NB4 (cell line): ENCODE measurements around the gene RAD52.

Experiments
- DNase-seq: peaks from one replicate; pipeline ENCODE4 v3.0.0; 2010; ENCODE audit warnings: low read depth
- H3K4me3 ChIP-seq: one replicate; pipeline ENCODE4 v1.5.1; 2011; ENCODE audit warnings: mild to moderate bottlenecking, low read depth, low read length, moderate library complexity
- CTCF ChIP-seq: IDR thresholded peaks from one replicate; pipeline ENCODE4 v1.5.1; 2012; ENCODE audit warnings: low read depth, low read length
- MAX ChIP-seq: IDR thresholded peaks from 2 replicates; pipeline ENCODE4 v1.6.1; 2011; ENCODE audit warnings: low read depth, low read length
- MYC ChIP-seq: IDR thresholded peaks from 2 replicates; pipeline ENCODE4 v1.6.1; 2011; ENCODE audit warnings: low read depth, low read length
- POLR2A ChIP-seq: IDR thresholded peaks from 2 replicates; pipeline ENCODE4 v1.6.1; 2011; ENCODE audit warnings: mild to moderate bottlenecking; ENCODE audit not compliant: insufficient read length; ENCODE audit errors: extremely low read depth

RAD52 gene

GRCh38 chr12:971991-972390 is 22.5 kb upstream of the RAD52 start:
- TF ChIP-seq MAX, result no peak
- H3K4me3 ChIP-seq, result no peak overlapping the region
- DNase-seq, result no peak

GRCh38 chr12:969821-970220 is 20.3 kb upstream of the RAD52 start:
- TF ChIP-seq CTCF, result no peak
- TF ChIP-seq MYC, result no peak
- no peak for TF ChIP-seq MAX
- TF ChIP-seq POLR2A, result no peak
- no peak for DNase-seq
- no peak overlapping the region for H3K4me3 ChIP-seq

GRCh38 chr12:968545-968944 is 19.1 kb upstream of the RAD52 start:
- DNase-seq, result no peak
- H3K4me3 ChIP-seq, result no peak overlapping the region
- no peak for TF ChIP-seq POLR2A
- no peak for TF ChIP-seq MAX
- TF ChIP-seq MYC, result no peak
- no peak for TF ChIP-seq CTCF

GRCh38 chr12:967641-968040 is 18.1 kb upstream of the RAD52 start:
- DNase-seq, result no peak
- H3K4me3 ChIP-seq, result no peak overlapping the region
- TF ChIP-seq MAX (no peak), POLR2A (no peak), MYC (no peak), CTCF (no peak)

- no peak for TF ChIP-seq POLR2A
- TF ChIP-seq MYC, result no peak
- no peak for TF ChIP-seq CTCF
- TF ChIP-seq MAX, result no peak
- peak; percentile 66 for DNase-seq
- H3K4me3 ChIP-seq, result no peak overlapping the region
These were observed 17.2 kb upstream of the RAD52 start for GRCh38 chr12:966724-967123.

GRCh38 chr12:958588-959123 is 9.2 kb upstream of the RAD52 start:
- no peak overlapping the region for H3K4me3 ChIP-seq
- TF ChIP-seq MAX (no peak), CTCF (no peak), POLR2A (no peak), MYC (no peak)
- no peak for DNase-seq
